RWPE2 (cell line): ENCODE data around the gene ADAM33.

Experiments
- ATAC-seq: fragments of 200-7000 bp; cut with Tn5 transposase; 3 replicates; pipeline ENCODE4 v1.9.1; 2021; ENCODE audit warnings: low read depth
- DNase-seq: peaks from one replicate; pipeline ENCODE4 v3.0.0-alpha.2; 2020; ENCODE audit warnings: low spot score
- H3K27ac ChIP-seq: fragments of 450-650 bp; 2 replicates; pipeline ENCODE4 v1.5.1; 2017; ENCODE audit warnings: mild to moderate bottlenecking; ENCODE audit not compliant: poor library complexity, severe bottlenecking
- H3K27me3 ChIP-seq: fragments of 250-450 bp; sonication (Bioruptor Pico); 2 replicates; pipeline ENCODE4 v1.5.1; 2021; ENCODE audit warnings: mild to moderate bottlenecking, moderate library complexity; ENCODE audit not compliant: insufficient read depth, poor library complexity, severe bottlenecking
- H3K36me3 ChIP-seq: fragments of 250-450 bp; sonication (Bioruptor Pico); 2 replicates; pipeline ENCODE4 v1.5.1; 2020; ENCODE audit warnings: low read depth, mild to moderate bottlenecking, moderate library complexity
- H3K4me1 ChIP-seq: fragments of 250-450 bp; sonication (Bioruptor Pico); 2 replicates; pipeline ENCODE4 v1.5.1; 2021; ENCODE audit warnings: mild to moderate bottlenecking, moderate library complexity; ENCODE audit not compliant: insufficient read depth, poor library complexity, severe bottlenecking
- H3K4me3 ChIP-seq: fragments of 250-450 bp; sonication (Bioruptor Pico); 2 replicates; pipeline ENCODE4 v1.5.1; 2021; ENCODE audit warnings: mild to moderate bottlenecking, moderate library complexity; ENCODE audit not compliant: severe bottlenecking
- H3K9me3 ChIP-seq: fragments of 250-450 bp; sonication (Bioruptor Pico); 2 replicates; pipeline ENCODE4 v1.5.1; 2021; ENCODE audit warnings: mild to moderate bottlenecking, moderate library complexity; ENCODE audit not compliant: severe bottlenecking
- TF ChIP-seq, protein P1 (sequence below): fragments of 450-650 bp; IDR thresholded peaks from one replicate; pipeline ENCODE4 v1.5.1; 2017; ENCODE audit warnings: mild to moderate bottlenecking, moderate library complexity; ENCODE audit not compliant: poor library complexity, severe bottlenecking

ADAM33 gene, protein sequence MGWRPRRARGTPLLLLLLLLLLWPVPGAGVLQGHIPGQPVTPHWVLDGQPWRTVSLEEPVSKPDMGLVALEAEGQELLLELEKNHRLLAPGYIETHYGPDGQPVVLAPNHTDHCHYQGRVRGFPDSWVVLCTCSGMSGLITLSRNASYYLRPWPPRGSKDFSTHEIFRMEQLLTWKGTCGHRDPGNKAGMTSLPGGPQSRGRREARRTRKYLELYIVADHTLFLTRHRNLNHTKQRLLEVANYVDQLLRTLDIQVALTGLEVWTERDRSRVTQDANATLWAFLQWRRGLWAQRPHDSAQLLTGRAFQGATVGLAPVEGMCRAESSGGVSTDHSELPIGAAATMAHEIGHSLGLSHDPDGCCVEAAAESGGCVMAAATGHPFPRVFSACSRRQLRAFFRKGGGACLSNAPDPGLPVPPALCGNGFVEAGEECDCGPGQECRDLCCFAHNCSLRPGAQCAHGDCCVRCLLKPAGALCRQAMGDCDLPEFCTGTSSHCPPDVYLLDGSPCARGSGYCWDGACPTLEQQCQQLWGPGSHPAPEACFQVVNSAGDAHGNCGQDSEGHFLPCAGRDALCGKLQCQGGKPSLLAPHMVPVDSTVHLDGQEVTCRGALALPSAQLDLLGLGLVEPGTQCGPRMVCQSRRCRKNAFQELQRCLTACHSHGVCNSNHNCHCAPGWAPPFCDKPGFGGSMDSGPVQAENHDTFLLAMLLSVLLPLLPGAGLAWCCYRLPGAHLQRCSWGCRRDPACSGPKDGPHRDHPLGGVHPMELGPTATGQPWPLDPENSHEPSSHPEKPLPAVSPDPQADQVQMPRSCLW

DNA sequence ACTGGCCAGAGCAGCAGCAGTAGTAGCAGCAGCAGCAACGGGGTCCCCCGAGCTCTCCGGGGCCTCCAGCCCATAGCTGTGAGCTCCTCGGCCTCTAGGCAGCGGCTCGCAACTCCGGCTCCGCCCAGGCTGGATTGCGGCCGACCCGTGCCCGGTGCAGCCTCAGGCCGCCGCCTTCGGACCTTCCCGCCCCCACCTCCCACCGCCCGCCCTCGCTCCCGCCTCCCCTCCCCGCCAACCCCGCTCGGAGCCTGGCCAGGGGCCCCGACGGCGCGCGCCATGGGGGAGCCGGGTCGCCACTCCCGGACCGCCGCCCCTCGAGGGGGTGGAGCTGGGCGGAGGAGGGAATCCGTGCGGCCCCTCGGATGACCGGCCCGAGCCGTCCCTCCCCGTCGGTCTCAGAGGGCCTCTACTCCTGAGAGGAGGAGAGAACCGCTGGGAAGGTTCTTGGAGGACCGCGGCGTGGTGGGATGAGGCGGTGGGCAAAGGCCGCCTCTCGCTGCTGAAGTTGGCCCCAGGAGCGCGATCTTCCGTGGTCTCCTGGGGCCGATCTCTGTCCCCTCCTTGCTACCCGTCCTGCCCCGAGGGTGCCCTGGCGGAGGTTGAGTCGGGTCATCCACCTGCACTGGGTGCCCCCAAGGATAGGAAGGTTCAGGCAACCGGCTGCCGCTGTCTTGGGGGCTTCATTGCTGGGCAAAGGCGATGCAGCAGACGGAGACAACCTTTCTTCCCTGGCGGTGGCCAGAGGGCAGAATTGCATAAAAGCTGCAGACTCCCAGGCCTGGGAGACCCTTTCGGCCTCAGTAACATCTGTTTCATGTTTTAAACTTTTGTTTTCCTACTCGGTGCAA is at the start of gene ADAM33:
Gene ADAM33, minus strand, starts transcription at position 80 of the 851 bp plus-strand sequence. Its CDS starts 6 bp downstream, at position 74.
- TF ChIP-seq, protein P1, sequence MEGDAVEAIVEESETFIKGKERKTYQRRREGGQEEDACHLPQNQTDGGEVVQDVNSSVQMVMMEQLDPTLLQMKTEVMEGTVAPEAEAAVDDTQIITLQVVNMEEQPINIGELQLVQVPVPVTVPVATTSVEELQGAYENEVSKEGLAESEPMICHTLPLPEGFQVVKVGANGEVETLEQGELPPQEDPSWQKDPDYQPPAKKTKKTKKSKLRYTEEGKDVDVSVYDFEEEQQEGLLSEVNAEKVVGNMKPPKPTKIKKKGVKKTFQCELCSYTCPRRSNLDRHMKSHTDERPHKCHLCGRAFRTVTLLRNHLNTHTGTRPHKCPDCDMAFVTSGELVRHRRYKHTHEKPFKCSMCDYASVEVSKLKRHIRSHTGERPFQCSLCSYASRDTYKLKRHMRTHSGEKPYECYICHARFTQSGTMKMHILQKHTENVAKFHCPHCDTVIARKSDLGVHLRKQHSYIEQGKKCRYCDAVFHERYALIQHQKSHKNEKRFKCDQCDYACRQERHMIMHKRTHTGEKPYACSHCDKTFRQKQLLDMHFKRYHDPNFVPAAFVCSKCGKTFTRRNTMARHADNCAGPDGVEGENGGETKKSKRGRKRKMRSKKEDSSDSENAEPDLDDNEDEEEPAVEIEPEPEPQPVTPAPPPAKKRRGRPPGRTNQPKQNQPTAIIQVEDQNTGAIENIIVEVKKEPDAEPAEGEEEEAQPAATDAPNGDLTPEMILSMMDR = no peak
- DNase-seq = no peak
- H3K9me3 ChIP-seq = no peaks in the 10 kb centered on the region
- H3K4me3 ChIP-seq = no peak within 1 kb of the TSS
- ATAC-seq = peak; percentile 41
- no peaks in the 10 kb centered on the region for H3K36me3 ChIP-seq
- H3K27me3 ChIP-seq = peaks cover 15% of the 10 kb centered on the region
- no peaks in the 10 kb centered on the region for H3K4me1 ChIP-seq
- H3K27ac ChIP-seq = no peak within 1 kb of the TSS

DNA sequence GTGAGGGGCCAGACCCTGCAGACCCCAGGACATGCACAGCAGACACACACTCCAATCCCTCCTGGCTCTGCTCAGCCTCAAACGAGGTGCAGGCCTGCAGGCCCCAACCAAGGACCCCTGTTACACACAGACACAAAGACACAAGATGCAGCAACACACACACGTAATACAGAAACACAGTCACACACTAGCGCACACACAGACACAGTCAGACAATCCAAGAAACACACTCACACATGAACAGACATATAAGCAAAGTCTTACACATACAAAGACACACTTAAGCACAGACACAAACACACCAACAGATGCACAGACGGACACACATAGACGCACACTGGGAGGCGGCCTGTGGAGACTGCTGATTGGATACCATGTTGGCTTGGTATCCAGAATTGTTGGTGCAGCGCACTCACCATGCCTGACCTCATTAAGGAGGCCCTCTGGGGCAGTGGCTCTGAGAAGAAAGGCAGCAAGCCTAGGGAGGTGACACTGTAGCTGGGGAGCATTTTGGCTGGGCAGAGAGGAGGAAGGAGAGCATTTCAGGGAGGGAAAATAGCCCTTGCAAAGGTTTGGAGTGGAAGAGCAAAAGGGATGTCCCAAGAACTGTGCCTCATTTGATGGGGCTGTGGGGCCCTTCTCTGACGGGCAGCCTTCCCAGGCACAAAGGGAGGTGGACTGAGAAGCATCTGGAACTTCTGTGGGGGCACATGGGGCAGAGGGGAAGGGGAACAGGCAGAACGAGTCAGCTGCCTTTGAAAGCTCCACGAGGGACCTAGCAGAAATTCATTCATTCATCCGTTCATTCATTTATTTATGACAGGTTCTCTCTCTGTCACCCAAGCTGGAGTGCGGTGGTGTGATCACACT is 49.2 kb upstream of the ADAM33 start:
- DNase-seq (no peak), ATAC-seq (no peak)
- Histone ChIP-seq H3K36me3 (no peaks in the 10 kb centered on the region), H3K4me1 (peaks cover 15% of the 10 kb centered on the region), H3K27me3 (no peaks in the 10 kb centered on the region), H3K9me3 (no peaks in the 10 kb centered on the region), H3K27ac (no peak overlapping the region), H3K4me3 (no peak overlapping the region)
- TF ChIP-seq, protein P1 = no peak

DNA sequence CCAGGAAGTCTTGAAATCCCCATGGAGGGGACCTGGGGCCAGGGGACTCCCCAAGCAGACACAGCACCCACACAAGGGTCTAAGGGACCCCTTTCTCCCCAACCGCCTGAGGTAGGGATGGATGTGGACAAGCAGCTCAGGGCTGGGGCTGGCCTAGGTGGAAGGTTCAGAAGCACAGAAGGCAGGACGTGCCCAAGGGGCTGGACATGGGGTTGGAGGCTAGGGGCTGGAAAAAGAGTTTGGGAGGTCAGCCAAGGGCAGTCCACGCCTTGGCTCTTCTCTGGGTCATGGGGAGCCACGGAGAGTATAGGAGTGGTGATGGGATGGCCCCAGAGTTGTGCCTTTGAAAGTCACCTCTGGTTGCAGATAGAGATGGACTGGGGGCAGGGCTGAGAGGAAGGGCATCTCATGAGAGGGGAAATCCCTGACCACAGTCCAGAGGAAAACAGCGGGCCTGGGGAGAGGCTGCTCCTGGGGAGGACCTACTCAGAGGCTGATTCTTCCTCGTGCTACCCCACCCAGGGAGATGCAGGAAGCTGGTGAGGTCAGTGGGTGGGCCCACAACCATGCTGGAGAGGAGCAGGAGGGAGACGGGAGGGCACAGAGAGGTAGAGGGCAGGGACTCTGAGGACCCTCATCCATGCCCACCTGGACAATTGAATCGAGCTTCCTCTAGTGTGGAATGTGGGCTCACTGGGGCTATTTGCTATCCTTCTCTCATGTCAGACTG is 48.2 kb upstream of the ADAM33 start:
- H3K4me1 ChIP-seq = peaks cover 15% of the 10 kb centered on the region
- TF ChIP-seq, protein P1 = no peak
- ATAC-seq (no peak), DNase-seq (no peak)
- H3K4me3 ChIP-seq = no peak overlapping the region
- H3K27me3 ChIP-seq = no peaks in the 10 kb centered on the region
- no peaks in the 10 kb centered on the region for H3K9me3 ChIP-seq
- H3K36me3 ChIP-seq = no peaks in the 10 kb centered on the region
- H3K27ac ChIP-seq = no peak overlapping the region

DNA sequence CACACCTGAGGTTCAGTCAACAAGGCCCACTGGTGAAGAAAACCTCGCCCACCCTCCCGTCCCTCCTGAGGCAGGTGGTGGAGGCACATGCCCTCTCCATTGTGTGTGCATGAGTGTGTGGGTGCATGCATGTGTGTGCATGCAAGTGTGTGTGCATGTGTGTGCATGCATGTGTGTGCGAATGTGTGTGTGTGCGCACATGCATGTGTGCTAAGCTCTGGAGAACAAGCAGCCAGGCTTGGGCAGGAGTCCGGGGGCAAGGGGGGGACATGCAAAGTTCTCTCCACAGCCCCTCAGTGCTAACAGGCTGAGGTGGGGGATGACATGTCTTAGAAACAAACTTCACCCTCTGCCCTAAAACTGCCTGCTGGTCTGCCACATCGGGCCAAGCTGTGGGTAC is 47.6 kb upstream of the ADAM33 start:
- TF ChIP-seq, protein P1 = no peak
- H3K27me3 ChIP-seq = no peaks in the 10 kb centered on the region

More for the DNA sequence above, 47.6 kb upstream of the ADAM33 start:
- ATAC-seq (no peak), DNase-seq (no peak)
- H3K4me3 ChIP-seq = no peak overlapping the region
- H3K9me3 ChIP-seq = no peaks in the 10 kb centered on the region
- H3K36me3 ChIP-seq = no peaks in the 10 kb centered on the region
- H3K4me1 ChIP-seq = peaks cover 15% of the 10 kb centered on the region
- H3K27ac ChIP-seq = no peak overlapping the region
